Activated CD4-positive, alpha-beta T cell treated with anti-CD3 and anti-CD28 coated beads, Interleukin-2, amount 50 U/mL, for 48 hours (primary cell): ENCODE data around the gene NEK7.
"Not testable (repeated sequence)": the region's sequence is repeated elsewhere in the genome, so short reads cannot be mapped to it uniquely, and the experiment has no call there.

Experiments
- DNase-seq, 2 experiments: peaks; one replicate each; pipeline ENCODE4 v3.0.0-alpha.2; 2020

NEK7 gene

GRCh38 chr1:198298640-198299039 lies 141.8 kb downstream of the NEK7 start:
- DNase-seq = no peak

GRCh38 chr1:198300451-198300850 lies 143.7 kb downstream of the NEK7 start:
- no peak for DNase-seq

GRCh38 chr1:198304431-198304830 lies 147.6 kb downstream of the NEK7 start:
- no peak for DNase-seq

GRCh38 chr1:198314817-198315216 lies 158.0 kb downstream of the NEK7 start:
- DNase-seq = not testable (repeated sequence)

GRCh38 chr1:198315331-198315730 lies 158.5 kb downstream of the NEK7 start:
- DNase-seq = not testable (repeated sequence)

- no peak for DNase-seq
Measured at GRCh38 chr1:198316546-198317100, 159.8 kb downstream of the NEK7 start.

GRCh38 chr1:198318085-198318484 lies 161.3 kb downstream of the NEK7 start:
- DNase-seq = no peak

GRCh38 chr1:198320759-198321158 lies 164.0 kb downstream of the NEK7 start:
- DNase-seq = no peak

- DNase-seq = no peak
Measured at GRCh38 chr1:198326232-198326631, 169.4 kb downstream of the NEK7 start.

- DNase-seq = no peak
Measured at GRCh38 chr1:198326915-198327314, 170.1 kb downstream of the NEK7 start.

GRCh38 chr1:198328458-198329032 lies 171.7 kb downstream of the NEK7 start:
- DNase-seq = no peak

- no peak for DNase-seq
Measured at GRCh38 chr1:198330982-198331615, 174.3 kb downstream of the NEK7 start.

- no peak for DNase-seq
Measured at GRCh38 chr1:198333744-198334143, 176.9 kb downstream of the NEK7 start.

GRCh38 chr1:198335663-198336062 lies 178.9 kb downstream of the NEK7 start:
- no peak for DNase-seq

- no peak for DNase-seq
Measured at GRCh38 chr1:198337886-198338285, 181.1 kb downstream of the NEK7 start.

- no peak for DNase-seq
Measured at GRCh38 chr1:198340139-198340538, 183.3 kb downstream of the NEK7 start.

GRCh38 chr1:198346178-198346577 lies 189.4 kb downstream of the NEK7 start:
- DNase-seq = no peak

- DNase-seq = no peak
Measured at GRCh38 chr1:198350456-198350855, 193.7 kb downstream of the NEK7 start.

- DNase-seq = no peak
Measured at GRCh38 chr1:198352975-198353695, 196.3 kb downstream of the NEK7 start.

- no peak for DNase-seq
Measured at GRCh38 chr1:198357937-198358336, 201.1 kb downstream of the NEK7 start.

- DNase-seq = no peak
Measured at GRCh38 chr1:198359024-198359653, 202.3 kb downstream of the NEK7 start.

- no peak for DNase-seq
Measured at GRCh38 chr1:198360208-198360729, 203.5 kb downstream of the NEK7 start.

GRCh38 chr1:198361237-198361767 lies 204.5 kb downstream of the NEK7 start:
- DNase-seq = no peak
